ENCODE results near the gene RBP4. TPM values are rescaled to one million over a fixed set of nuclear protein-coding genes. Genes with fewer than 3 reads are reported as not detected.

Gene RBP4
- polyA plus RNA-seq (ENCODE audit: insufficient read length in 10 of 10), result 1 to 10 TPM in 7 of 10 donors, under 1 TPM in 3; 0.69 to 4.9 (median 1.5) TPM
- long read RNA-seq, donor 1, partial matches to known transcripts, result 0 of 1 reads
- long read RNA-seq, donor 1, other reads (novel, unspliced or antisense), result 0 of 1 reads
- long read RNA-seq, donor 2, partial matches to known transcripts, result 0 of 1 reads
- long read RNA-seq, donor 2, other reads (novel, unspliced or antisense), result 0 of 1 reads
- long read RNA-seq, donor 3, result 0 reads
- long read RNA-seq, donor 4, partial matches to known transcripts, result 0 of 1 reads
- long read RNA-seq, donor 4, other reads (novel, unspliced or antisense), result 0 of 1 reads
- long read RNA-seq, donor 5, partial matches to known transcripts, result 0 of 2 reads
- long read RNA-seq, donor 5, other reads (novel, unspliced or antisense), result 0 of 2 reads
- long read RNA-seq, donor 6, partial matches to known transcripts, result 0 of 2 reads
- long read RNA-seq, donor 6, other reads (novel, unspliced or antisense), result 0 of 2 reads
- long read RNA-seq, donor 7, partial matches to known transcripts, result 0 of 1 reads
- long read RNA-seq, donor 7, other reads (novel, unspliced or antisense), result 0 of 1 reads
- long read RNA-seq, donor 8, result 0 reads
- long read RNA-seq, donor 9, partial matches to known transcripts, result 0 of 1 reads
- long read RNA-seq, donor 9, other reads (novel, unspliced or antisense), result 0 of 1 reads

- DNase-seq, result peak; percentile 1 to 52 (median 17)
Observed at GRCh38 chr10:93601146-93601773, at the start of gene RBP4. Gene RBP4, minus strand, starts transcription at chr10:93601235. Its CDS starts 207 bp downstream, at chr10:93601028.

- no peak for DNase-seq
Observed at GRCh38 chr10:93639791-93640190, 38.8 kb upstream of the RBP4 start.

- DNase-seq, result peak in 1 of 3 donors; percentile 19
Observed at GRCh38 chr10:93630625-93631557, 29.9 kb upstream of the RBP4 start.

- DNase-seq, result no peak
Observed at GRCh38 chr10:93629647-93630305, 28.7 kb upstream of the RBP4 start.

GRCh38 chr10:93628858-93629257, 27.8 kb upstream of the RBP4 start:
- no peak for DNase-seq

- DNase-seq, result no peak
Observed at GRCh38 chr10:93622942-93623341, 21.9 kb upstream of the RBP4 start.

GRCh38 chr10:93620925-93621324, 19.9 kb upstream of the RBP4 start:
- DNase-seq, result no peak

- DNase-seq, result no peak
Observed at GRCh38 chr10:93615576-93616235, 14.7 kb upstream of the RBP4 start.

GRCh38 chr10:93614101-93614825, 13.2 kb upstream of the RBP4 start:
- no peak for DNase-seq

- DNase-seq, result no peak
Observed at GRCh38 chr10:93613126-93613525, 12.1 kb upstream of the RBP4 start.

GRCh38 chr10:93612311-93612710, 11.3 kb upstream of the RBP4 start, which contains the start of gene PDE6C:
Gene PDE6C, plus strand, starts transcription at chr10:93612537. Its CDS starts 189 bp downstream, at chr10:93612726.
- no peak for DNase-seq

- no peak for DNase-seq
Observed at GRCh38 chr10:93608421-93608820, 7.4 kb upstream of the RBP4 start.

GRCh38 chr10:93604146-93604545, 3.1 kb upstream of the RBP4 start:
- no peak for DNase-seq

GRCh38 chr10:93603023-93603422, 2.0 kb upstream of the RBP4 start:
- DNase-seq, result no peak

GRCh38 chr10:93601774-93602162, 733 bp upstream of the RBP4 start:
- DNase-seq, result no peak

- peak; percentile 4 to 75 (median 50) for DNase-seq
Observed at GRCh38 chr10:93600446-93601145, 439 bp downstream of the RBP4 start.

- no peak for DNase-seq
Observed at GRCh38 chr10:93599778-93600177, 1.3 kb downstream of the RBP4 start.

- no peak for DNase-seq
Observed at GRCh38 chr10:93599335-93599734, 1.7 kb downstream of the RBP4 start.

GRCh38 chr10:93598157-93598556, 2.9 kb downstream of the RBP4 start:
- DNase-seq, result no peak
